Heart left ventricle (tissue), 13 donors: ENCODE data around the gene PPM1K.

Experiments
- POLR2A ChIP-seq, 2 donors: fragments of 450-650 bp; IDR thresholded peaks; one replicate each; pipeline ENCODE4 v1.6.1; 2017; ENCODE audit warnings: antibody characterized with exemption in 2 of 2, mild to moderate bottlenecking in 2 of 2, moderate library complexity in 2 of 2
- TF ChIP-seq, protein P1 (sequence below), 12 donors: fragments of 200-600 bp; sonication (generic) in 4 of 12; IDR thresholded peaks; one replicate each; pipeline versions ENCODE4 v1.5.0 to v1.8.0; 2018 to 2022; ENCODE audit warnings: antibody characterized with exemption in 12 of 12, mild to moderate bottlenecking in 5 of 12
- donor health status: ischemic (EF 13 %, LVEDD 7.1; RV severe dilation, severe dysfunction).
- donor health status: DM: no; HTN: yes; CAD: no.
- donor health status: DM: no; HTN: no; CAD: no.
- donor health status: ischemic (EF 25% LVEDD 6.9; RV normal size, moderate dysfunction).
- donor health status: ischemic (EF 25% LVEDD 5.7; RV mildly dilated, moderate dysfunction).
- donor health status: ischemic (EF 35%, LVEDD 5.7; RV mildly dilated, moderate dysfunction).
- donor health status: nonischemic (EF 11% LVEDD 7.7; RV severe dilation, severe dysfunction).
- donor health status: DM: yes; HTN: yes; CAD: no.
- donor health status: PGD.
- donor health status: ischemic (EF 29% LVEDD 5.4; RV normal size, mild dysfunction).
- donor health status: nonischemic (EF 23%, LVEDD 6.1; RV moderate dilation, normal function).

DNA sequence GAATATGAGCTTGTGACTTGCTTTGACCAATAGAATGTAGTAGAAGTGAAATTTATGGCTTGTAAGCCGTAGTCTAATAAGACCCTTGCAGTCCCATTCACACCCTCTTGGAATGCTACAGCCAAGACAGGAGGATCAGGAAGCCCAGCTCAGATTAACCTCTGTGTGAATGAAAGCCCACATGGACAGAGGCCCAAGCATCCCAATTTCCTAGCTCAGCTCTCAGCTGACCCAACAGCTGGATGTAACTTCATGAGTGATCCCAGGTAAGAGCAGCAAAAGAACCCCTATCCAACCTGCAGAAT is 12.8 kb upstream of the PPM1K start:
- TF ChIP-seq, protein P1, sequence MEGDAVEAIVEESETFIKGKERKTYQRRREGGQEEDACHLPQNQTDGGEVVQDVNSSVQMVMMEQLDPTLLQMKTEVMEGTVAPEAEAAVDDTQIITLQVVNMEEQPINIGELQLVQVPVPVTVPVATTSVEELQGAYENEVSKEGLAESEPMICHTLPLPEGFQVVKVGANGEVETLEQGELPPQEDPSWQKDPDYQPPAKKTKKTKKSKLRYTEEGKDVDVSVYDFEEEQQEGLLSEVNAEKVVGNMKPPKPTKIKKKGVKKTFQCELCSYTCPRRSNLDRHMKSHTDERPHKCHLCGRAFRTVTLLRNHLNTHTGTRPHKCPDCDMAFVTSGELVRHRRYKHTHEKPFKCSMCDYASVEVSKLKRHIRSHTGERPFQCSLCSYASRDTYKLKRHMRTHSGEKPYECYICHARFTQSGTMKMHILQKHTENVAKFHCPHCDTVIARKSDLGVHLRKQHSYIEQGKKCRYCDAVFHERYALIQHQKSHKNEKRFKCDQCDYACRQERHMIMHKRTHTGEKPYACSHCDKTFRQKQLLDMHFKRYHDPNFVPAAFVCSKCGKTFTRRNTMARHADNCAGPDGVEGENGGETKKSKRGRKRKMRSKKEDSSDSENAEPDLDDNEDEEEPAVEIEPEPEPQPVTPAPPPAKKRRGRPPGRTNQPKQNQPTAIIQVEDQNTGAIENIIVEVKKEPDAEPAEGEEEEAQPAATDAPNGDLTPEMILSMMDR (IDR thresholded peaks at IDR 0.05): no peak
- no peak for TF ChIP-seq POLR2A (IDR thresholded peaks at IDR 0.05)
